ENCODE measurements around the gene ERC2. TPM values are rescaled to one million over a fixed set of nuclear protein-coding genes. Genes with fewer than 3 reads are reported as not detected.

ERC2 gene
- total and polyA plus RNA-seq, 2 of the 8 experiments (the other 6 are each of a cell fraction or from before 2014, with no cell fraction given), result 16.4 to 22.8 TPM

- H4K8ac ChIP-seq (ENCODE audit: extremely low read depth, insufficient read depth, low read length), result no peak overlapping the region
- no peaks in the 10 kb centered on the region for H3K23me2 ChIP-seq (ENCODE audit: low read depth, low read length)
- CTCF ChIA-PET (ENCODE audit: partially characterized antibody), result interaction anchor here (1.2 kb wide), 1 partner anchor 8 kb away, joined by 3 read pairs; no protein-coding TSS in a partner anchor
- H3K4ac ChIP-seq (replicated peaks; ENCODE audit: insufficient read length, low read depth, low read length), result no peak overlapping the region
- peak overlapping the region in 1 of 4 experiments; percentile 35; a peak in 1 of 8 replicates for H3K4me3 ChIP-seq (ENCODE audit: extremely low read depth in 1 of 4, insufficient read depth in 2 of 4, low read depth in 3 of 4, low read length in 4 of 4)
- TF ChIP-seq EGR1 (IDR thresholded peaks at IDR 0.05; ENCODE audit: borderline replicate concordance, low read depth, low read length), result no peak
- TF ChIP-seq CTBP2 (IDR thresholded peaks at IDR 0.05; ENCODE audit: borderline replicate concordance, insufficient read depth, insufficient read length, low read length), result no peak
- no peak for TF ChIP-seq TCF12 (IDR thresholded peaks at IDR 0.05; ENCODE audit: low read depth, low read length)
- TF ChIP-seq EP300 (IDR thresholded peaks at IDR 0.05; ENCODE audit: borderline replicate concordance in 1 of 2, low read depth in 2 of 2, low read length in 2 of 2), result no peak
- no peak for TF ChIP-seq GTF2F1 (IDR thresholded peaks at IDR 0.05; ENCODE audit: borderline replicate concordance, low read depth, low read length)
- TF ChIP-seq SIX5 (IDR thresholded peaks at IDR 0.05; ENCODE audit: low read depth, low read length), result no peak
- no peak for TF ChIP-seq EZH2 (IDR thresholded peaks at IDR 0.05; ENCODE audit: low read depth, low read length, severe bottlenecking)
- TF ChIP-seq HDAC6 (IDR thresholded peaks at IDR 0.05; ENCODE audit: low read depth, low read length), result no peak
- H4K91ac ChIP-seq (replicated peaks; ENCODE audit: insufficient read length, low read length), result no peak overlapping the region
- H3K9me3 ChIP-seq (ENCODE audit: insufficient read depth in 2 of 2, low read depth in 1 of 2, low read length in 1 of 2), result no peaks in the 10 kb centered on the region
- DNase-seq (ENCODE audit: low read depth in 1 of 2, low spot score in 2 of 2) (no peak), FAIRE-seq (no peak)
- H2BK5ac ChIP-seq (ENCODE audit: low read depth, low read length), result no peak overlapping the region
- no peak overlapping the region for H2AFZ ChIP-seq (ENCODE audit: low read length)
- no peak overlapping the region for H3K56ac ChIP-seq (replicated peaks; ENCODE audit: insufficient read length, low read depth, low read length)
- no peak overlapping the region for H2BK20ac ChIP-seq (ENCODE audit: low read length)
- no peak overlapping the region for H2BK15ac ChIP-seq (ENCODE audit: low read length)
- no peak overlapping the region for H2BK120ac ChIP-seq (replicated peaks; ENCODE audit: low read depth, low read length)
- 0 out of 4 replicates have a peak overlapping the region, but pooled peaks of 1 of the 2 experiments have one; percentile 9 for H3K4me2 ChIP-seq (ENCODE audit: insufficient read depth in 1 of 2, low read depth in 2 of 2, low read length in 2 of 2)
- H3K27ac ChIP-seq (ENCODE audit: low read depth, low read length), result no peak overlapping the region
- H3K79me1 ChIP-seq (ENCODE audit: low read depth, low read length), result no peaks in the 10 kb centered on the region
- H3K9ac ChIP-seq (replicated peaks in 1 of 4; ENCODE audit: extremely low read depth in 1 of 4, low read depth in 3 of 4, low read length in 3 of 4), result no peak overlapping the region
- H4K20me1 ChIP-seq (replicated peaks in 1 of 2; ENCODE audit: control insufficient read depth in 1 of 2, insufficient read depth in 2 of 2, low read length in 2 of 2), result no peaks in the 10 kb centered on the region
- POLR2A ChIA-PET (ENCODE audit: partially characterized antibody), result no interaction called here
- no peak overlapping the region for H3K23ac ChIP-seq (ENCODE audit: insufficient read length)
- H3K4me1 ChIP-seq (replicated peaks in 1 of 4; ENCODE audit: control insufficient read depth in 3 of 4, insufficient read depth in 4 of 4, low read length in 3 of 4), result peaks cover 0 to 11% (median 5%) of the 10 kb centered on the region in 4 experiments; a peak in 6 of 7 replicates
- no peak overlapping the region for H2BK12ac ChIP-seq (ENCODE audit: low read depth, low read length)
- H3K36me3 ChIP-seq (ENCODE audit: control insufficient read depth in 2 of 4, insufficient read depth in 4 of 4, low read length in 3 of 4), result no peaks in the 10 kb centered on the region
- no peaks in the 10 kb centered on the region for H3K79me2 ChIP-seq (ENCODE audit: control insufficient read depth in 1 of 2, insufficient read depth in 2 of 2, low read length in 2 of 2)
- no peak overlapping the region for H3K18ac ChIP-seq (ENCODE audit: extremely low read depth, low read length)
- no peak overlapping the region for H2AK5ac ChIP-seq (ENCODE audit: low read depth, low read length)
- H3K14ac ChIP-seq (ENCODE audit: insufficient read length), result no peak overlapping the region
- no peaks in the 10 kb centered on the region for H3K27me3 ChIP-seq (replicated peaks in 1 of 4; ENCODE audit: control insufficient read depth in 3 of 4, extremely low read depth in 1 of 4, insufficient read depth in 3 of 4, low read length in 3 of 4)
- H4K5ac ChIP-seq (ENCODE audit: insufficient read length, low read depth, low read length), result no peak overlapping the region
These were observed 466.3 kb downstream of the ERC2 start for GRCh38 chr3:56001991-56002390.

All from H1 (cell line).